ENCODE results near the gene OR13C3.

Gene OR13C3

DNA sequence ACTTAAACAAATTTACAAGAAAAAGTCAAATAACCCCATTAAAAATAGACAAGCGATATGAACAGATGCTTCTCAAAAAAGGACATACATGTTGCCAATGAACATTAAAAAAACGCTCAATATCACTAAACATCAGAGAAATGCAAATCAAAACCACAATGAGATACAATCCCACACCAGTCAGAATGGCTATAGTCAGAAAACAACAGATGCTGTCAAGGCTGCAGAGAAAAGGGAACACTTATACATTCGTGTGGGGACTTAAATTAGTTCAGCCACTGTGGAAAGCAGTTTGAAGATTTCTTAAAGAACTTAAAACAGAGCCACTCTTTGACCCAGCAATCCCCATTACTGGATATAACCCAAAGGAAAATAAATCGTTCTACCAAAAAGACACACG is 21.8 kb downstream of the OR13C3 start:
- no peak overlapping the region for H3K4me3 ChIP-seq (ENCODE audit: low read depth, low read length)
- in situ Hi-C loops (cut with HindIII; ENCODE audit: low sequenced_read_pairs), result no loop called here
- DNase-seq (ENCODE audit: low read depth, low spot score), result no peak
- TF ChIP-seq, protein P1, sequence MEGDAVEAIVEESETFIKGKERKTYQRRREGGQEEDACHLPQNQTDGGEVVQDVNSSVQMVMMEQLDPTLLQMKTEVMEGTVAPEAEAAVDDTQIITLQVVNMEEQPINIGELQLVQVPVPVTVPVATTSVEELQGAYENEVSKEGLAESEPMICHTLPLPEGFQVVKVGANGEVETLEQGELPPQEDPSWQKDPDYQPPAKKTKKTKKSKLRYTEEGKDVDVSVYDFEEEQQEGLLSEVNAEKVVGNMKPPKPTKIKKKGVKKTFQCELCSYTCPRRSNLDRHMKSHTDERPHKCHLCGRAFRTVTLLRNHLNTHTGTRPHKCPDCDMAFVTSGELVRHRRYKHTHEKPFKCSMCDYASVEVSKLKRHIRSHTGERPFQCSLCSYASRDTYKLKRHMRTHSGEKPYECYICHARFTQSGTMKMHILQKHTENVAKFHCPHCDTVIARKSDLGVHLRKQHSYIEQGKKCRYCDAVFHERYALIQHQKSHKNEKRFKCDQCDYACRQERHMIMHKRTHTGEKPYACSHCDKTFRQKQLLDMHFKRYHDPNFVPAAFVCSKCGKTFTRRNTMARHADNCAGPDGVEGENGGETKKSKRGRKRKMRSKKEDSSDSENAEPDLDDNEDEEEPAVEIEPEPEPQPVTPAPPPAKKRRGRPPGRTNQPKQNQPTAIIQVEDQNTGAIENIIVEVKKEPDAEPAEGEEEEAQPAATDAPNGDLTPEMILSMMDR (IDR thresholded peaks at IDR 0.05; ENCODE audit: low read depth, low read length), result no peak

- H3K4me3 ChIP-seq (ENCODE audit: low read depth, low read length), result no peak overlapping the region
- no peak for DNase-seq (ENCODE audit: low read depth, low spot score)
- TF ChIP-seq, protein P1 (IDR thresholded peaks at IDR 0.05; ENCODE audit: low read depth, low read length), result no peak
- in situ Hi-C loops (cut with HindIII; ENCODE audit: low sequenced_read_pairs), result no loop called here
These were observed 30.1 kb downstream of the OR13C3 start for GRCh38 chr9:104506565-104506964.

GRCh38 chr9:104503963-104504362 is 32.7 kb downstream of the OR13C3 start, which contains the start of gene OR13F1:
TSS of gene OR13F1 (plus strand) at chr9:104504263. CDS start at chr9:104504263, 0 bp downstream.
- in situ Hi-C loops (cut with HindIII; ENCODE audit: low sequenced_read_pairs), result no loop called here

DNA sequence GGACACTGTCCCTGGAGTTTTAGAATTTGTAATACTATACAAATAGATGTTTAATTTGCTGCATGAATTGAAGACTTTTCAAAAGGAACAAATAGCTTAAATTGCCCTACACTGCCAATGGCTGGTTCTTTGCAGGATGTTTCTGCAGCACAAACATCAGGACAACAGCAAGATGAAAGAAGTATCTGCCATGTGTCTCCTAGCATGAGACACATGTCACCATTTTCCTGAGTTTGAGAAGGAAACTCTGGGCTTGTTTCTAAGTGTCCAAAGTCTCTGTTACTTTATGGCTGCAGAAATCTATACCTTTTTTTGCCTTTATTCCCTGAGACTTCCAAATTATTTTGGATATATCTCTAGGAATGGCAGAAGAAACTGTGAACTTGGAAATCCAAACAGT is 33.2 kb downstream of the OR13C3 start:
- in situ Hi-C loops (cut with HindIII; ENCODE audit: low sequenced_read_pairs), result no loop called here
- no peak overlapping the region for H3K4me3 ChIP-seq (ENCODE audit: low read depth, low read length)
- TF ChIP-seq, protein P1 (IDR thresholded peaks at IDR 0.05; ENCODE audit: low read depth, low read length), result no peak
- DNase-seq (ENCODE audit: low read depth, low spot score), result no peak

More at GRCh38 chr9:104503963-104504362, 32.7 kb downstream of the OR13C3 start, which contains the start of gene OR13F1:
- no peak for DNase-seq (ENCODE audit: low read depth, low spot score)
- H3K4me3 ChIP-seq (ENCODE audit: low read depth, low read length), result no peak within 1 kb of the TSS
- TF ChIP-seq, protein P1 (IDR thresholded peaks at IDR 0.05; ENCODE audit: low read depth, low read length), result no peak

DNA sequence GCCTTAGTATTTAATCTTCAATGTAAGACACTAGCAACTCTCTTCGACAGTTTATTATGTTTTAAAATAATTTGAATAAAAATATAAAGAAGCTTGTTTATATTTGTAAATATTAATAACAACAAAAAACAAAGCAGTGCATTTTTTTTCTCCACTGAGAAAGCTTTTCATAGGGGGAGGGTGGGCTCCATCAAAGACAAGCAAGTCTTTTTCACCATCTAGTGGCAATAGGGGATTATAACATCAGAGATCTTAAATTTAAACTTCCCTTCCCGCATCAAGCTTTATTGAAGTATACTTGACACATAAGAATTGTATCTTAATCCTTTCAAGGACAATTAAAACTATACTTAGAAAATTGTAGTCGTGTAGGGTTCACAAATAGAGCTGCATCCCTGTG is 41.8 kb downstream of the OR13C3 start:
- no peak overlapping the region for H3K4me3 ChIP-seq (ENCODE audit: low read depth, low read length)
- in situ Hi-C loops (cut with HindIII; ENCODE audit: low sequenced_read_pairs), result no loop called here
- DNase-seq (ENCODE audit: low read depth, low spot score), result no peak
- TF ChIP-seq, protein P1 (IDR thresholded peaks at IDR 0.05; ENCODE audit: low read depth, low read length), result no peak

Measured in astrocyte of the spinal cord (primary cell).